Neural progenitor cell (in vitro differentiated cells): ENCODE results near the gene FARP1.

ENCODE experiments used
- CTCF ChIP-seq: fragments of 200-600 bp; sonication (generic); IDR thresholded peaks from 2 replicates; pipeline ENCODE4 v1.5.1; 2017; ENCODE audit warnings: antibody characterized with exemption, mild to moderate bottlenecking
- EZH2 ChIP-seq: fragments of 200-600 bp; sonication (generic); IDR thresholded peaks from 2 replicates; pipeline ENCODE4 v1.6.1; 2017; ENCODE audit warnings: antibody characterized with exemption, mild to moderate bottlenecking, moderate library complexity
- EZH2phosphoT487 ChIP-seq: fragments of 200-600 bp; sonication (generic); IDR thresholded peaks from 2 replicates; pipeline ENCODE4 v1.6.1; 2017; ENCODE audit warnings: antibody characterized with exemption

- no peak for TF ChIP-seq CTCF
- TF ChIP-seq EZH2phosphoT487, result no peak
- TF ChIP-seq EZH2, result no peak
These were observed 45.8 kb downstream of the FARP1 start for GRCh38 chr13:98188544-98189166.
